GM12873 (cell line): ENCODE data around the gene CT45A3.

ENCODE experiments used
- TF ChIP-seq, protein P1 (sequence below): IDR thresholded peaks from 2 replicates; pipeline ENCODE4 v1.5.1; 2012; ENCODE audit warnings: low read depth, mild to moderate bottlenecking, moderate library complexity, low read length, control low read depth; ENCODE audit not compliant: insufficient read depth; ENCODE audit errors: missing control alignments

The CT45A3 gene

DNA sequence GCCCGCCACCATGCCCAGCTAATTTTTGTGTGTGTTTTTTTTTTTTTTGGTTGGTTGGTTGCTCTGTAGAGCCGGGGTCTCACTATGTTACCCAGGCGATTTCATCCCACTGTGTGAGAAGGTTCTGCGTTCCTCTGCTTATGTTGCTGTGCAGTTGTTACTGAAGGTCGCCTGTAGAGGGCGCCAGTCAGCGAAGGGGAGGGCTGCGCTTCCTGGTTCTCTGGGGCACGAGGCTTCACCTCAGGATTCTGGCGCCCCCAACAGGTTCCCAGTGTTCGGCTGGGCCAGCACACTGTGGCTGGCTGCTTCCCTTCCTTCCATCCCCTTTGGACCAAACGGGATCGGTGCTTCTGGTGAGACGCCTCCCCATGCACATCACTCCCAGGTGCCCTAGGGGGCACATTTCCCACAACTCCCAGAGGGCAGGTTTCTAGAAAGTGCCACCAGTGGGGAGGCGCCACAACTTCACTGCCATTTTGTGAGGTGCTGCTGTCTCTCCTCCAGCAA is 54.8 kb downstream of the CT45A3 start, which contains the start of gene CT45A1:
Gene CT45A1 (plus strand): TSS at position 457 of the 507 bp plus-strand sequence. CDS start 5,302 bp downstream, outside the sequence.
- TF ChIP-seq, protein P1, sequence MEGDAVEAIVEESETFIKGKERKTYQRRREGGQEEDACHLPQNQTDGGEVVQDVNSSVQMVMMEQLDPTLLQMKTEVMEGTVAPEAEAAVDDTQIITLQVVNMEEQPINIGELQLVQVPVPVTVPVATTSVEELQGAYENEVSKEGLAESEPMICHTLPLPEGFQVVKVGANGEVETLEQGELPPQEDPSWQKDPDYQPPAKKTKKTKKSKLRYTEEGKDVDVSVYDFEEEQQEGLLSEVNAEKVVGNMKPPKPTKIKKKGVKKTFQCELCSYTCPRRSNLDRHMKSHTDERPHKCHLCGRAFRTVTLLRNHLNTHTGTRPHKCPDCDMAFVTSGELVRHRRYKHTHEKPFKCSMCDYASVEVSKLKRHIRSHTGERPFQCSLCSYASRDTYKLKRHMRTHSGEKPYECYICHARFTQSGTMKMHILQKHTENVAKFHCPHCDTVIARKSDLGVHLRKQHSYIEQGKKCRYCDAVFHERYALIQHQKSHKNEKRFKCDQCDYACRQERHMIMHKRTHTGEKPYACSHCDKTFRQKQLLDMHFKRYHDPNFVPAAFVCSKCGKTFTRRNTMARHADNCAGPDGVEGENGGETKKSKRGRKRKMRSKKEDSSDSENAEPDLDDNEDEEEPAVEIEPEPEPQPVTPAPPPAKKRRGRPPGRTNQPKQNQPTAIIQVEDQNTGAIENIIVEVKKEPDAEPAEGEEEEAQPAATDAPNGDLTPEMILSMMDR: peak; percentile 61
